Suprapubic skin (tissue), 4 donors: ENCODE measurements around the gene GFOD1. TPM values are rescaled to one million over a fixed set of nuclear protein-coding genes. Genes with fewer than 3 reads are reported as not detected.
"Not testable (repeated sequence)": the region's sequence is repeated elsewhere in the genome, so short reads cannot be mapped to it uniquely, and the experiment has no call there.

ENCODE experiments used
- DNase-seq, 2 donors: peaks; one replicate each; pipeline ENCODE4 v3.0.0-alpha.2; 2019; ENCODE audit warnings: low spot score in 2 of 2
- H3K27ac ChIP-seq: fragments of 200-600 bp; sonication (generic); one replicate; pipeline ENCODE4 v1.5.1; 2019
- H3K27me3 ChIP-seq: fragments of 200-600 bp; sonication (generic); one replicate; pipeline ENCODE4 v1.5.1; 2019
- H3K36me3 ChIP-seq: fragments of 200-600 bp; sonication (generic); one replicate; pipeline ENCODE4 v1.5.1; 2019
- H3K4me1 ChIP-seq: fragments of 200-600 bp; sonication (generic); one replicate; pipeline ENCODE4 v1.5.1; 2019
- H3K4me3 ChIP-seq: fragments of 200-600 bp; sonication (generic); one replicate; pipeline ENCODE4 v1.5.1; 2019; ENCODE audit warnings: mild to moderate bottlenecking
- H3K9me3 ChIP-seq: fragments of 200-600 bp; sonication (generic); one replicate; pipeline ENCODE4 v1.5.1; 2019
- CTCF ChIP-seq, 2 donors: fragments of 200-600 bp in 1 of 2; fragments of 450-650 bp in 1 of 2; sonication (generic) in 1 of 2; IDR thresholded peaks; one replicate each; pipeline ENCODE4 v1.5.1; 2016 to 2019; ENCODE audit warnings: antibody characterized with exemption in 2 of 2, mild to moderate bottlenecking in 1 of 2, moderate library complexity in 1 of 2
- EP300 ChIP-seq: sonication (generic); formaldehyde crosslinking; IDR thresholded peaks from one replicate; pipeline ENCODE4 v1.6.1; 2017; ENCODE audit warnings: antibody characterized with exemption
- POLR2A ChIP-seq, 2 donors: fragments of 450-650 bp; IDR thresholded peaks; one replicate each; pipeline ENCODE4 v1.6.1; 2017; ENCODE audit warnings: antibody characterized with exemption in 2 of 2, mild to moderate bottlenecking in 2 of 2, moderate library complexity in 2 of 2
- POLR2AphosphoS5 ChIP-seq, 3 donors: sonication (generic); formaldehyde crosslinking; IDR thresholded peaks; one replicate each; pipeline ENCODE4 v1.6.1; 2017; ENCODE audit warnings: antibody characterized with exemption in 3 of 3
- WGBS: methylation state at CpG from one replicate; pipeline ENCODE4 v1.1.5; 2018; 5-methylcytosine and 5-hydroxymethylcytosine counted together
- total RNA-seq, 4 donors: library from RNA; depleted of rRNA; stranded (reverse); fragments of >200 nt; gene quantifications; one replicate each; pipeline ENCODE4 v1.1.0, GENCODE V29; 2016

Gene GFOD1
- total RNA-seq, 4 donors from 2014 or later: 7.5 to 15.2 (median 13.7) TPM

GRCh38 chr6:13517116-13517515 is 29.7 kb upstream of the GFOD1 start:
- no peak overlapping the region for H3K27ac ChIP-seq
- 46% methylated on average over 3 of the region's 3 CpGs for WGBS
- no peaks in the 10 kb centered on the region for H3K4me1 ChIP-seq
- no peak for TF ChIP-seq POLR2AphosphoS5 (IDR thresholded peaks at IDR 0.05)
- no peak for TF ChIP-seq EP300
- TF ChIP-seq POLR2A (IDR thresholded peaks at IDR 0.05): no peak
- no peak for TF ChIP-seq CTCF (IDR thresholded peaks at IDR 0.05)
- no peaks in the 10 kb centered on the region for H3K36me3 ChIP-seq
- H3K27me3 ChIP-seq: peaks cover 3% of the 10 kb centered on the region
- H3K9me3 ChIP-seq: no peaks in the 10 kb centered on the region
- no peak overlapping the region for H3K4me3 ChIP-seq
- no peak for DNase-seq

GRCh38 chr6:13515912-13516311 is 28.5 kb upstream of the GFOD1 start:
- H3K27ac ChIP-seq: no peak overlapping the region
- DNase-seq: no peak
- no peaks in the 10 kb centered on the region for H3K4me1 ChIP-seq
- H3K27me3 ChIP-seq: peaks cover 3% of the 10 kb centered on the region
- no peak for TF ChIP-seq CTCF (IDR thresholded peaks at IDR 0.05)
- no peak for TF ChIP-seq POLR2AphosphoS5 (IDR thresholded peaks at IDR 0.05)
- no peak for TF ChIP-seq EP300
- no peak for TF ChIP-seq POLR2A (IDR thresholded peaks at IDR 0.05)
- no peak overlapping the region for H3K4me3 ChIP-seq
- H3K9me3 ChIP-seq: no peaks in the 10 kb centered on the region
- no peaks in the 10 kb centered on the region for H3K36me3 ChIP-seq
- WGBS: 84% methylated on average over 3 of the region's 3 CpGs

- H3K9me3 ChIP-seq: no peaks in the 10 kb centered on the region
- no peaks in the 10 kb centered on the region for H3K36me3 ChIP-seq
- 81% methylated on average over 16 of the region's 16 CpGs for WGBS
- TF ChIP-seq POLR2AphosphoS5 (IDR thresholded peaks at IDR 0.05) (no peak), CTCF (IDR thresholded peaks at IDR 0.05) (no peak)
- peaks cover 3% of the 10 kb centered on the region for H3K27me3 ChIP-seq
- H3K27ac ChIP-seq: no peak overlapping the region
- H3K4me3 ChIP-seq: no peak overlapping the region
- DNase-seq: no peak
- H3K4me1 ChIP-seq: peaks cover 9% of the 10 kb centered on the region
Observed at GRCh38 chr6:13513626-13514502, 26.5 kb upstream of the GFOD1 start.

DNA sequence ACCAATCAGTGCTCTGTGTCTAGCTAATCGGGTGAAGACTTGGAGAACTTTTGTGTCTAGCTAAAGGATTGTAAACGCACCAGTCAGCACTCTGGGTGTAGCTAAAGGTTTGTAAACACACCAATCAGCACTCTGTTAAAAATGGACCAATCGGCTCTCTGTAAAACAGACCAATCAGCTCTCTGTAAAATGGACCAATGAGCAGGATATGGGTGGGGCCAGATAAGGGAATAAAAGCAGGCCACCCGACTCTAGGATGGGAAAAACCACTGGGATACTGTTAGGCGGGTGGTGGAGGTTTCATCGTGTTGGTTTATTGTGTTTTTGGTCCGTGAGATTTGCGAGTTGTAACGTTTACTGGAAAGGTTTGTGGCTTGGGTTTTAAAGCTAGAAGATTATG is 25.5 kb upstream of the GFOD1 start:
- no peak overlapping the region for H3K27ac ChIP-seq
- no peaks in the 10 kb centered on the region for H3K9me3 ChIP-seq
- no peaks in the 10 kb centered on the region for H3K36me3 ChIP-seq
- TF ChIP-seq CTCF (IDR thresholded peaks at IDR 0.05) (no peak), EP300 (no peak), POLR2AphosphoS5 (IDR thresholded peaks at IDR 0.05) (no peak), POLR2A (IDR thresholded peaks at IDR 0.05) (no peak)
- no peak overlapping the region for H3K4me3 ChIP-seq
- no peak for DNase-seq
- WGBS: 89% methylated on average over 9 of the region's 9 CpGs
- H3K4me1 ChIP-seq: peaks cover 14% of the 10 kb centered on the region
- peaks cover 3% of the 10 kb centered on the region for H3K27me3 ChIP-seq

- TF ChIP-seq EP300: no peak
- no peak for TF ChIP-seq CTCF (IDR thresholded peaks at IDR 0.05)
- no peak for TF ChIP-seq POLR2A (IDR thresholded peaks at IDR 0.05)
- no peak for TF ChIP-seq POLR2AphosphoS5 (IDR thresholded peaks at IDR 0.05)
- H3K9me3 ChIP-seq: no peaks in the 10 kb centered on the region
- WGBS: 90% methylated on average over 23 of the region's 33 CpGs
- H3K27ac ChIP-seq: no peak overlapping the region
- H3K4me1 ChIP-seq: peaks cover 14% of the 10 kb centered on the region
- DNase-seq: no peak
- no peaks in the 10 kb centered on the region for H3K36me3 ChIP-seq
- no peak overlapping the region for H3K4me3 ChIP-seq
- H3K27me3 ChIP-seq: peaks cover 3% of the 10 kb centered on the region
Observed at GRCh38 chr6:13511913-13512717, 24.7 kb upstream of the GFOD1 start.

DNA sequence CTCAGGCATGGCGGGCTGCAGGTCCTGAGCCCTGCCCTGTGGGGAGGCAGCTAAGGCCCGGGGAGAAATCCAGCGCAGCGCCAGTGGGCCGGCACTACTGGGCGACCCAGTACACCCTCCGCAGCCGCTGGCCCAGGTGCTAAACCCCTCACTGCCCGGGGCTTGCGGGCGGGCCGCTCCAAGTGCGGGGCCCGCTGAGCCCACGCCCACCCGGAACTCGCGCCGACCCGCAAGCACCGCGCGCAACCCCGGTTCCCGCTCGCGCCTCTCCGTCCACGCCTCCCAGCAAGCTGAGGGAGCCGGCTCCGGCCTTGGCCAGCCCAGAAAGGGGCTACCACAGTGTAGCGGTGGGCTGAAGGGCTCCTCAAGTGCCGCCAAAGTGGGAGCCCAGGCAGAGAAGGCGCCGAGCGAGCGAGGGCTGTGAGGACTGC is 23.8 kb upstream of the GFOD1 start:
- H3K36me3 ChIP-seq: not testable (repeated sequence)
- 93% methylated on average over 28 of the region's 37 CpGs for WGBS

GRCh38 chr6:13510433-13510832 is 23.0 kb upstream of the GFOD1 start:
- not testable (repeated sequence) for H3K36me3 ChIP-seq, H3K27me3 ChIP-seq, H3K9me3 ChIP-seq, H3K4me3 ChIP-seq, H3K27ac ChIP-seq, DNase-seq
- peaks cover 16% of the 10 kb centered on the region for H3K4me1 ChIP-seq
- 88% methylated on average over 1 of the region's 1 CpG for WGBS

More for the DNA sequence above, 23.8 kb upstream of the GFOD1 start:
- H3K4me1 ChIP-seq: peaks cover 16% of the 10 kb centered on the region
- DNase-seq, H3K27ac ChIP-seq, H3K4me3 ChIP-seq, H3K27me3 ChIP-seq, H3K9me3 ChIP-seq: not testable (repeated sequence)
